ENCODE data around the gene NFATC2.

NFATC2 gene

GRCh38 chr20:51437182-51437924, 105.2 kb downstream of the NFATC2 start:
- in situ Hi-C loops (cut with MboI; ENCODE audit: low sequenced_read_pairs), result no loop called here

- in situ Hi-C loops (cut with MboI; ENCODE audit: low sequenced_read_pairs), result no loop called here
Observed at GRCh38 chr20:51434580-51435247, 107.8 kb downstream of the NFATC2 start.

- in situ Hi-C loops (cut with MboI; ENCODE audit: low sequenced_read_pairs), result no loop called here
Observed at GRCh38 chr20:51434026-51434425, 108.5 kb downstream of the NFATC2 start.

- in situ Hi-C loops (cut with MboI; ENCODE audit: low sequenced_read_pairs), result no loop called here
Observed at GRCh38 chr20:51432875-51433274, 109.6 kb downstream of the NFATC2 start.

- in situ Hi-C loops (cut with MboI; ENCODE audit: low sequenced_read_pairs), result no loop called here
Observed at GRCh38 chr20:51432251-51432784, 110.2 kb downstream of the NFATC2 start.

- in situ Hi-C loops (cut with MboI; ENCODE audit: low sequenced_read_pairs), result no loop called here
Observed at GRCh38 chr20:51431321-51431720, 111.2 kb downstream of the NFATC2 start.

- in situ Hi-C loops (cut with MboI; ENCODE audit: low sequenced_read_pairs), result no loop called here
Observed at GRCh38 chr20:51430198-51430950, 112.1 kb downstream of the NFATC2 start.

- in situ Hi-C loops (cut with MboI; ENCODE audit: low sequenced_read_pairs), result no loop called here
Observed at GRCh38 chr20:51429696-51430095, 112.8 kb downstream of the NFATC2 start.

- in situ Hi-C loops (cut with MboI; ENCODE audit: low sequenced_read_pairs), result no loop called here
Observed at GRCh38 chr20:51429144-51429482, 113.4 kb downstream of the NFATC2 start.

GRCh38 chr20:51428401-51429143, 113.9 kb downstream of the NFATC2 start:
- in situ Hi-C loops (cut with MboI; ENCODE audit: low sequenced_read_pairs), result no loop called here

GRCh38 chr20:51427651-51428291, 114.7 kb downstream of the NFATC2 start:
- in situ Hi-C loops (cut with MboI; ENCODE audit: low sequenced_read_pairs), result no loop called here

GRCh38 chr20:51426718-51427650, 115.5 kb downstream of the NFATC2 start:
- in situ Hi-C loops (cut with MboI; ENCODE audit: low sequenced_read_pairs), result no loop called here

GRCh38 chr20:51425347-51426106, 117.0 kb downstream of the NFATC2 start:
- in situ Hi-C loops (cut with MboI; ENCODE audit: low sequenced_read_pairs), result no loop called here

- in situ Hi-C loops (cut with MboI; ENCODE audit: low sequenced_read_pairs), result no loop called here
Observed at GRCh38 chr20:51424270-51425117, 118.0 kb downstream of the NFATC2 start.

GRCh38 chr20:51423810-51424209, 118.7 kb downstream of the NFATC2 start:
- in situ Hi-C loops (cut with MboI; ENCODE audit: low sequenced_read_pairs), result no loop called here

GRCh38 chr20:51423290-51423667, 119.2 kb downstream of the NFATC2 start:
- in situ Hi-C loops (cut with MboI; ENCODE audit: low sequenced_read_pairs), result no loop called here

GRCh38 chr20:51422514-51423289, 119.8 kb downstream of the NFATC2 start:
- in situ Hi-C loops (cut with MboI; ENCODE audit: low sequenced_read_pairs), result no loop called here
